Ecto neural progenitor cell (in vitro differentiated cells): ENCODE measurements around the gene PRR12.

ENCODE experiments used
- DNase-seq: peaks from one replicate; pipeline ENCODE4 v3.0.0-alpha.2; 2018; ENCODE audit warnings: low spot score

The PRR12 gene

DNA sequence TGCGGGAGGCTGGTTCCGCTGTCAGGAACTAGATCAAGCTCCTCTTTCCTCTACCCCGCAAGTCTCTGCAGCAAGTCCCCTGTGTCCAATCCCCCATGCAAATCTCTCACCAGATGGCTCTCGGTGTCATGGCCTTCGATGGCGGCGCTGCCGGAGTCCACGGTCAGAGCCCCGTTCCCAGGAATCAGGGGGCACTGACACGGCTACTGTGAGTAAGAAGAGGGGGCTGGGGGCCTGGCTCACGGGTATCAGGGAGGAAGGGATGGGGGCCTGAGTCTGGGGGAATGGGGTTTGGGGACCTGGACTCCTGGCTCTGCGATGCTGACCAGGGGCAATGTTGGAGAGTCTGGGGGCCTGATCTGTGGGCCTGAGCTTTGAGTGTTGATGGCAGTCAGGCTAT is 55.0 kb downstream of the PRR12 start:
- DNase-seq, result no peak

DNA sequence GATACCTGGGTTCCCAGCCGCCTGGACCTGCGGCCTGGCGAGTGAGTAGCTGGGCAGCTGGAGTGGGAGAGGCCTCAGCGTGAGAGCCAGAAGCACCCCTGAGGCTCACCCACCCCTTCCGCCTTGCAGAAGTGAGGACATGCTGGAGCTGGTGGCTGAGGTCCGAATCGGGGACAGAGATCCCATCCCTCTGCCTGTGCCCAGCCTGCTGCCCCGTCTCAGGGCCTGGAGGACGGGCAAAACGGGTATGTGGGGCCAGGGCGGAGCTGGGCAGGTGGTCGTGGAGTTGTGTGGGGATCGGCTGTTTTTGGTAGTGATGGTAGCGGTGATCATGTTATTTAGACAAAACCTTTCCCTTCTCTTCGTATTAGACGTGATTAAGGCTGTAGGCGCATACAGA is 55.6 kb downstream of the PRR12 start:
- no peak for DNase-seq

DNA sequence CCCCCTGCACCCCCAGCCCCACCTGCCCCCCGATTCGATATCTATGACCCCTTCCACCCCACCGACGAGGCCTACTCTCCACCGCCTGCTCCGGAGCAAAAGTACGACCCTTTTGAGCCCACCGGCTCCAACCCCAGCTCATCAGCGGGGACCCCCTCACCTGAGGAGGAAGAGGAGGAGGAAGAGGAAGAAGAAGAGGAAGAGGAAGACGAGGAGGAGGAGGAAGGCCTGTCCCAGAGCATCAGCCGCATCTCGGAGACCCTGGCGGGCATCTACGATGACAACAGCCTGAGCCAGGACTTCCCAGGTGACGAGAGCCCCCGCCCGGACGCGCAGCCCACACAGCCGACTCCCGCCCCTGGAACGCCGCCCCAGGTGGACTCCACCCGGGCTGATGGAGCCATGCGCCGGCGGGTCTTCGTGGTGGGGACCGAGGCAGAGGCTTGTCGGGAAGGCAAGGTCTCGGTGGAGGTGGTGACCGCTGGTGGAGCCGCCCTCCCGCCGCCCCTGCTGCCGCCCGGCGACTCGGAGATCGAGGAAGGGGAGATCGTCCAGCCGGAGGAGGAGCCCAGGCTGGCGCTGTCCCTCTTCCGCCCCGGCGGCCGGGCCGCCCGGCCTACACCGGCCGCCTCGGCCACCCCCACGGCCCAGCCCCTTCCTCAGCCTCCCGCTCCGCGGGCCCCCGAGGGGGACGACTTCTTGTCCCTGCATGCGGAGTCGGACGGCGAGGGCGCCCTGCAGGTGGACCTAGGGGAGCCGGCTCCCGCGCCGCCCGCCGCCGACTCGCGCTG is 60.2 kb downstream of the PRR12 start:
- DNase-seq, result no peak

- no peak for DNase-seq
These were observed 61.0 kb downstream of the PRR12 start for GRCh38 chr19:49651820-49652550.

DNA sequence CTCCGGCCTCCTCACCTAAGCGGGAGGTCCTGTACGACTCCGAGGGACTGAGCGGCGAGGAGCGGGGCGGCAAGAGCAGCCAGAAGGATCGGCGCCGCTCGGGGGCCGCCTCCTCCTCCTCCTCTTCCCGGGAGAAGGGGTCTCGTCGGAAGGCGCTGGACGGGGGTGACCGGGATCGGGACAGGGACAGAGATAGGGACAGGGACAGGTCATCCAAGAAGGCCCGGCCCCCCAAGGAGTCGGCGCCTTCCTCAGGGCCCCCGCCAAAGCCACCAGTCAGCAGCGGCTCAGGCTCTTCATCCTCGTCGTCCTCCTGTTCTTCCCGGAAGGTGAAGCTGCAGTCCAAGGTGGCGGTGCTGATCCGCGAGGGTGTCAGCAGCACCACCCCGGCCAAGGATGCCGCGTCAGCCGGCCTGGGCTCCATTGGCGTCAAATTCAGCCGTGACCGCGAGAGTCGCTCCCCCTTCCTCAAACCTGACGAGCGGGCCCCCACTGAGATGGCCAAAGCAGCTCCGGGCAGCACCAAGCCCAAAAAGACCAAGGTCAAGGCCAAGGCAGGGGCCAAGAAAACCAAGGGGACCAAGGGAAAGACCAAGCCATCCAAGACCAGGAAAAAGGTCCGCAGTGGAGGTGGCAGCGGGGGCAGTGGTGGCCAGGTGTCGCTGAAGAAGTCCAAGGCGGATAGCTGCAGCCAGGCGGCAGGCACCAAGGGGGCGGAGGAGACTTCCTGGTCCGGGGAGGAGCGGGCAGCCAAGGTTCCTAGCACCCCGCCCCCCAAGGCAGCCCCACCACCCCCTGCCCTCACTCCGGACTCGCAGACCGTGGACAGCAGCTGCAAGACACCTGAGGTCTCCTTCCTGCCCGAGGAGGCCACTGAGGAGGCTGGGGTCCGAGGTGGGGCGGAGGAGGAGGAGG is 61.8 kb downstream of the PRR12 start:
- DNase-seq, result no peak

GRCh38 chr19:49653466-49653806 is 62.5 kb downstream of the PRR12 start:
- no peak for DNase-seq

DNA sequence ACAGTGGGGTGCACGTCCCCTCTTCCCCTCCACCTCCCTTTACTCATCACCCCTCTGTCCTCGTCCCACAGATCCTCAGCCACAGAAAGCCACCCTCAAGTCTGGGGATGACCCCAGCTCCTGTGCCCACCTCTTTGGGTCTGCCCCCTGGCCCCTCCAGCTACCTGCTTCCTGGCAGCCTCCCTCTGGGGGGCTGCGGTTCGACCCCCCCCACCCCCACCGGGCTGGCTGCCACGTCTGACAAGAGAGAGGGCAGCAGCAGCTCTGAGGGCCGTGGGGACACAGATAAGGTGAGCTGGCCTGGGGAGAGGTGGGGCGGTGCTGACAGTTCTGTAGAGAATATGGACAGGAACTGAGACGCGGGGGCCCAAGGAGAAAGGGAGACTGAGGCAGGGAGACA is 63.6 kb downstream of the PRR12 start:
- no peak for DNase-seq

- no peak for DNase-seq
These were observed 64.8 kb downstream of the PRR12 start for GRCh38 chr19:49655570-49656455.

DNA sequence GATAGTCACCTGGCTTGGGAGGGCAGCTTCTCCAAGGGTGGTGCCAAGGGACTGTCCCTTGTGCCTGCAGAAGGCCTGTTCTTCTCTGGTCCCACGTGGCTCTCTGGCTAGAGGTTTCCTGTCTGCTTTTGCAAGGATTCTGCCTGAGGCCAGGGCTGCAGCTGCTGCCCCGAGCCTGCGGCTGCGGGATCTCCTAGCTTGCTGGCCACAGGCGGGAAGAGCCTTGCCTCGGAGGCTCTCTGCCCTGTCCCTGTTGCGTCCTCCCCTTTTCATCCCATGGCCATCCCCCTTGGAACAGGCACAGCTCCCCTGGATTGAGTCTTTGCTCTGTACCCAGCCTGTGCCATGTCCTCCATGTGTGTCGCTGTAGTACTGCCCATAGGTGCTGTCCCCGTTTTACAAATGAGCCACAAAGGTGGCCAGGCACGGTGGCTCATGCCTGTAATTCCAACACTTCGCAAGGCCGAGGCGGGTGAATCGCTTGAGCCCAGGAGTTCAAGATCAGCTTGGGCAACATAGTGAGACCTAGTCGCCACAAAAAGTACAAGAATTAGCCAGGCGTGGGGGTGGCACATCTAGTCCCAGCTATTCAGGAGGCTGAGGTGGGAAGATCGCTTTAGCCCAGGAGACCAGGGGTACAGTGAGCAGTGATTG is 65.6 kb downstream of the PRR12 start:
- no peak for DNase-seq

DNA sequence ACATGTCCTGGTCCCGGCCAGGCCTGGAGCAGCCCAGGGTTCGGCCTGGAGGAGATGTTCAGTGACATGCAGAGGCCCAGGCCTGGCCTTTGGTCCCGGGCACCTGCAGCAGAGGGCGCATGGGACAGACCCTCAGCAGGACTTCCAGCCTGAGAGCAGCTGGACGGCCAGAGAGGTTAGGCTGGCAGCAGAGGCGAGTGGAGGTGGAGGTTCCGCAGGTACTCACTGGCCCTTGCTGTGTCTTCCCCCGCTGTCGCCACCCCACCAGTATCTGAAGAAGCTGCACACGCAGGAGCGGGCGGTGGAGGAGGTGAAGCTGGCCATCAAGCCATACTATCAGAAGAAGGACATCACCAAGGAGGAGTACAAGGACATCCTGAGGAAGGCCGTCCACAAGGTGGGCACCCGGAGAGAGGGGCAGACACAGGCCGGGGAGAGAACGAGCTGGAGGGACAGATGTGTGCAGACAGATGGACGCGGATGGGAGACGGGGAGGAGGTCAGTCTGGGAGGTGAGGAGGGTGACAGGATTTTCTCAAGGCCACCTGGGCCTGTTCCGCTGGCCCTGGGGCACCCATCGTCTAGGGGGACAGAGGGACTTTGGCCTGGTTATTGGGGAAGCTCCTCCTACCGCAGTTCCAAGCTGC is 66.6 kb downstream of the PRR12 start:
- no peak for DNase-seq

DNA sequence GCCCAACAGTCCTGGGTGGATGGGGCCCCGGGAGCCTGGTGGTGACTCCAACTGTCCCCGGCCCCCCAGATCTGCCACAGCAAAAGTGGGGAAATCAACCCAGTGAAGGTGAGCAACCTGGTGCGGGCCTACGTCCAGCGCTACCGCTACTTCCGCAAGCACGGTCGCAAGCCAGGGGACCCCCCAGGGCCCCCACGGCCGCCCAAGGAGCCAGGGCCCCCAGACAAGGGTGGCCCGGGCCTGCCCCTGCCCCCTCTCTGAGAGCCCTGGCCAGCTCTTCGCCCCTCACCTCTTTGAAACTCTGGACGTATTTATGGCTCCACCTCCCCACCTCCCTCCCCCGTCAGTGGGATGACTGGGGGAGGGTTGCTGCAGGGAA is 67.1 kb downstream of the PRR12 start:
- no peak for DNase-seq

GRCh38 chr19:49658566-49659442 is 67.8 kb downstream of the PRR12 start:
- DNase-seq, result no peak

DNA sequence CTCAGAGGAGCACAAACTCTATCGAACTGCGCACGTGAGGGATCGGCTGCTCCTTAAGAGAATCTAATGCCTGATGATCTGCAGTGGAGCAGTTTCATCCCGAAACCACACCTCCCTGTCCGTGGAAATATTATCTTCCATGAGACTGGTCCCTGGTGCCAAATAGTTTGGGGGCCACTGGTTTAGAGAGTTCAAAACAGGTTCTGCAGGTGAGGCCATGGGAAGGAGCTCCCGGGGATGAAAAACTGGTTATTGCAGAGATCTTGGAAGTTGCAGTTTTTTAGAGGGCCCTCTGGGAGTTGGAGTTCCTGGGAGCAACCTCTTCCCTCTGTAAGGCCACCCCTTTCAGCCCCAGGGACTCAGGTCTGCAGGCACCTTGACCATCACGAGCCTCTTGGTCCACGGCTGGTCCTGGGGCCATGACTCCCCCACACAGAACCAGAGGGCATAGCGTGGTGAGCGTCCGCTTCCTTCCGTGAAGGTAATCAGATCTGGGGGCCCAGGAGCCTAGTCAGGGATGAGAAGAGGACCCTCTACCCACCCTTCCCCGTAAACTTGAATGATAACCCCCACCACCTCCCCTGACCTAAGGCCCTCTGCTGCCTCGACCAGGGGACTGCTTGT is 69.5 kb downstream of the PRR12 start:
- DNase-seq, result no peak

GRCh38 chr19:49662011-49662410 is 71.0 kb downstream of the PRR12 start:
- DNase-seq, result no peak

GRCh38 chr19:49663224-49663623 is 72.2 kb downstream of the PRR12 start:
- DNase-seq, result no peak

GRCh38 chr19:49664171-49665035 is 73.4 kb downstream of the PRR12 start:
- DNase-seq, result peak; percentile 95

- DNase-seq, result no peak
These were observed 74.0 kb downstream of the PRR12 start for GRCh38 chr19:49665036-49665350.

DNA sequence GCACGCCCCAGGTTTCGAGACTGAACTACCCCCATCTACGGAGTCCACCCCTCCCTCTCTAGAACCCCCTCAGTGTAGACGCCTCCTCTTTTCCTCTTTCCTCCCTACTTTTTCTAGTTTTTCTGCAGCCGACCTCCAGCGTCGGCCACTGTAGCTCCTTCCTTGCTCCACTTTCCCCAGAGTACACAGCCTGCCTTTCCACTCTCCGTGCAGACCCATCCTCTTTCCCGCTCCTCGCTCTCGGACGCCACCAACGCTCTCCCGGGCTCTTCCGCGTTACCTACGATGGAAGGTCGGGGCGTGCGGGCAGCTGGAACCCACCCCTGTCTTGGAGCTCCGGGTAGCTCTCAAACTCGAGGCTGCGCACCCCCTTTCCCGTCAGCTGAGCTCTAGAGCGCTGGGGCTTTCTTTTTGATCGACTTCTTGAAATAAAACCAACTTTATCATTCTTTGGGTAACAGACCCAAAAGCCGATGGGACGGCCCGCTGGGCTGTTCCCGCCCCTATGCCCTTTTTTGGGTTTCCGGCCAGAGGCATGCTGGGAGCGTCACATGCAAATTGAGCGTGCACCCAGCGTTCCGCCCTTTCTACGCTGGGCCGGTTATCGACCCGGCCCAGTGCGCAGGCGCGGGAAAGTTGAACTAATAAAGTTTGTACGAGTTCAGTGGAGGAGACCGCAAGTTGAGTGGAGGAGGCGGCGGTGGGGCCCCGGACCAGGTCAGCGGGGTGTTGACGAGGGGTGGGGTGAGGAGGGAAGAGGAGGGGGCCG is 74.6 kb downstream of the PRR12 start, which contains the start of the genes BCL2L12 and IRF3:
Gene BCL2L12, plus strand, starts transcription at position 583 of the 769 bp plus-strand sequence. CDS start 760 bp downstream, outside the sequence.
Gene IRF3, minus strand, starts transcription at position 507 of the 769 bp plus-strand sequence. CDS start 1,019 bp downstream, outside the sequence.
- peak; percentile 98 for DNase-seq
